22Rv1 (cell line): ENCODE measurements around the gene GRP.

ENCODE experiments used
- H3K27ac ChIP-seq: fragments of 450-650 bp; 2 replicates; pipeline ENCODE4 v1.5.1; 2017
- CTCF ChIP-seq: fragments of 450-650 bp; IDR thresholded peaks from 2 replicates; pipeline ENCODE4 v1.5.1; 2017; ENCODE audit warnings: mild to moderate bottlenecking
- ZFX ChIP-seq: fragments of 450-650 bp; IDR thresholded peaks from 2 replicates; pipeline ENCODE4 v1.6.1; 2017; ENCODE audit warnings: antibody characterized with exemption, borderline replicate concordance

GRP gene

GRCh38 chr18:59196161-59196725, 23.7 kb upstream of the GRP start:
- H3K27ac ChIP-seq: no peak overlapping the region
- TF ChIP-seq ZFX (no peak), CTCF (no peak)

- TF ChIP-seq CTCF: no peak
- TF ChIP-seq ZFX: no peak
- H3K27ac ChIP-seq: no peak overlapping the region
Measured at GRCh38 chr18:59197636-59198035, 22.3 kb upstream of the GRP start.

GRCh38 chr18:59198215-59198614, 21.7 kb upstream of the GRP start:
- H3K27ac ChIP-seq: no peak overlapping the region
- TF ChIP-seq ZFX (no peak), CTCF (no peak)

- no peak for TF ChIP-seq ZFX
- no peak overlapping the region for H3K27ac ChIP-seq
Measured at GRCh38 chr18:59200787-59201186, 19.2 kb upstream of the GRP start.

GRCh38 chr18:59202258-59202820, 17.6 kb upstream of the GRP start:
- H3K27ac ChIP-seq: no peak overlapping the region
- no peak for TF ChIP-seq ZFX
- no peak for TF ChIP-seq CTCF

GRCh38 chr18:59207506-59207905, 12.5 kb upstream of the GRP start:
- H3K27ac ChIP-seq: no peak overlapping the region
- TF ChIP-seq ZFX (no peak), CTCF (no peak)

GRCh38 chr18:59208602-59209125, 11.3 kb upstream of the GRP start:
- no peak for TF ChIP-seq CTCF
- TF ChIP-seq ZFX: no peak

More at GRCh38 chr18:59208602-59209125, 11.3 kb upstream of the GRP start:
- H3K27ac ChIP-seq: no peak overlapping the region
